H4 (cell line): ENCODE data around the gene TGM2. TPM values are rescaled to one million over a fixed set of nuclear protein-coding genes. Genes with fewer than 3 reads are reported as not detected.

Source experiments
- DNase-seq: peaks from one replicate; pipeline ENCODE4 v3.0.0-alpha.2; 2015; ENCODE audit warnings: low spot score
- total RNA-seq: library from RNA; depleted of rRNA; stranded (reverse); fragments of >200 nt; shearing (Covaris generic); gene quantifications from 2 replicates; pipeline ENCODE4 v1.2.3, GENCODE V29; 2014

The TGM2 gene
- total RNA-seq, 1 experiment from 2014 or later: 7.1 TPM

- no peak for DNase-seq
These were observed 2.9 kb downstream of the TGM2 start for GRCh38 chr20:38162149-38162548.

- DNase-seq: no peak
These were observed 3.7 kb downstream of the TGM2 start for GRCh38 chr20:38161412-38161774.

DNA sequence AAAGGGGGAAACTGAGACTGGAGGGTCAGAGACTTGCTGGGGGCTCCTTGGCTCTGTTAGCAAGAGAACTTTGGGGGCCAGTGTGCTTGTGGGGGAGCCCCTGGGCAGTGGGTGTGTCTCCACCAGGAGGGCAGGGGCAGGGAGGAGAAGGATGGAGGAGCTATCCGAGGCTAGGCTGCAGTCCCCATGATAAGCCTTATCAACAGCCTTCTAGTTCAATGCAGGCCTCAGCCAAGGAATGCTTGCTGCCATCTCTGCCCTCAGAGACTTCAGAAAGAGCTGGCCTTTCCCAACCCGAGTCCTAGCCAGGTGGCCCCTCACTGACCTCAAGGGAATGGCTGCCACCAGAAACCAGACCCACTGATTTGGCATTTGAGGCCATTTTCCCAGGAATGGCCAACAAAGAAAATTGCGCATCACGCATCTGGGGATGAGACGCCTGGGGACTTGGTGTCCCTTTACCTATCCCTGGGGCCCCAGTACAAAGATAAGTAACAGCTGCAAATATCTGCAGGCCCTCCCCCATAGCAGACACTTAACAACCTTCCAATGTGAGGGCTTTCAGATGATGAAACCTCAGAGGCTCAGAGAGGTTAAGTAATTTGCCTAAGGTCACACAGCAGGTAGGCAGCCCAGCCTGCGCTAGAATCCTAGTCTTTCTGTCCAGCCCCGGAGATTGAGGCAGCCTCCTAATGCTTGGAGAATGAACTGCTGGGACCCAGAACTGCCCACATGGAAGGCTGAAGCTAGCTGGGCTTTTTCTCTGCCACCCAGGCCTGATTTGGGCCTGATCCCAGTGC lies 4.9 kb downstream of the TGM2 start:
- no peak for DNase-seq

DNA sequence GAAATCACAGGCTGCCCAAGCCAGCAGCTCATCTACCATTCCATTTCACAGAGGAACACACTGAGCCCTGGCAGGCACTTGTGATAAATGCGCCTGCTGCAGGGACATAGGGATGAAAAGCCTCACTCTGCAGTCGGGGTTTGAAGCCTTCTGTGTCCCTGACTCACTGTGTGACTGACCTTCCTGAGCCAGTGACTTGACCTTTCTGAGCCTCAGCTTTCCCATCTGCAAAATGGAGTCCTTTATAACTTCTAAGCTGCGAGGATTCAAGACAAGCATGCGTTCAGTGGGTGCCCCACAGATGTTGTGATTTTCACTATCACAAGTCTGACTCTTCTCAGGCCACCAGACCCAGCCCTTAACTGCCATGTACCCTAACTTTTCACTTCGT lies 5.5 kb downstream of the TGM2 start:
- no peak for DNase-seq

DNA sequence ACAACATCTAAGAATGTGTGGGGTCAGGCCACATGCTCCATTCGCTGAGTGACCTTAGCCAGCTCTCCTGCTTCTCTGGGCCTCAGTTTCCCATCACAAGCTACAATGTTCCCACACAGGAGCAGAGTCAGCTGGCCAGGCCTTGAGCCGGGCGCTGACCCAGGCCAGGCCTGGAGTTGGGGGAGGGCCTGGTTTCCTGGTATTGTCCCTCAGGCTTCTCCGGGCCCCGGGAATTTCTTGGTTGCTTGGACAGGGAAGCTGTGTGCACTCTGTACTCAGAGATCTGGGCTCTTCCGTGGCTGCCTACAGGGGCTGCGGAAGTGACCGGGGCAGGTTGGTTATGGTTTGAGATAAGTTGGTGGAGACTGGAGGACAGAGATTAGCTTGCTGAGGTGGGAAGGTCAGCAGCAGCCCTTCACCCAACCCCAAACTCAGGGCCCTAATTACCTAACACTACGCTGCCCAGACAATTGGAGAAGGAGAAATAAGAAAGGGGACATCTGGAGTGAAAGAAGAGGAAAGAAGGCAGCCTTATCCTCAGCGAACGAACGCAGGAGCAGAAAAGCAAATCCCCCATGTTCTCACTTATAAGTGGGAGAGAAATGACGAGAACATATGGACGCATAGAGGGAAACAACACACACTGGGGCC lies 6.2 kb downstream of the TGM2 start:
- no peak for DNase-seq

DNA sequence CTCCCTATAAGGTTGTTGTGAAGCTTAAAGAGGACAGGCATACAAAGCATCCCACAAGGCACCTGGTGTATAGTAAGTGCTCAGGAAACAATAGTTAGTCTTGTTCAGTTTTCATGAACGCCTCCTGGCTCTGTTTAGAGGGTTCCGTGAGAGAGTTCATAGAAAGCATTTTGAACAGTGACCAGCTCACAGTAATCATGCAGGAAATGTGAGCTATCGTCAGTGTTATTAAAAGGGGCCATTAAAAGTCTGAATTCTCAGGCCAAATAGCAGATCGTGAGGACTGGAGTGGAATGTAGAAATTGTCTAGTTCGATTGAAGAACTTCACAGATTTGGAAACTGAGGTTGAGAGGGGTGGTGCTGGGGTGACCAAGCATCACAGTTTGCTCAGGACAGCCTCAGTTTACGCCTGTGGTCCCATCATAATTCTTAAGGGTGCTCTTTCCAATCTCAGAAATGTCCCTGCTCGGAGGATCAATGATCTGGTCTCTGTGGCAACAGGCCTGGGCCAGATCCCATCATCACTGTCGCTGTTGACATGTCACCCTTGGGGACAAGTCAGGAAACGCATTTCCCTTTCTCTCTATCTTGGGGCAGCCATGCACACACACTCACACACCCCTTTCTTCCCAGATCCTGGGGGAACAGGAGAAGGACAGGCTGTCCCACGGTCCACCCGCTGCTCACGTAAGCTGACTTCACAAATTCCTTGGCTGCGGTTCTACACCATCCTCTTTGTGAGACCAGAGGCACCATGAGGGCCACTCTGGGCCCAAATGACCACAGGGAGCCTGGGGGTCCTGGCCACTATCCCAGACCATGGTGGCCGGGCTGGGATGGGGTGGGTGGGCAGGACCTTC lies 7.2 kb downstream of the TGM2 start:
- no peak for DNase-seq

GRCh38 chr20:38156888-38157634 lies 8.0 kb downstream of the TGM2 start:
- DNase-seq: peak; percentile 44

DNA sequence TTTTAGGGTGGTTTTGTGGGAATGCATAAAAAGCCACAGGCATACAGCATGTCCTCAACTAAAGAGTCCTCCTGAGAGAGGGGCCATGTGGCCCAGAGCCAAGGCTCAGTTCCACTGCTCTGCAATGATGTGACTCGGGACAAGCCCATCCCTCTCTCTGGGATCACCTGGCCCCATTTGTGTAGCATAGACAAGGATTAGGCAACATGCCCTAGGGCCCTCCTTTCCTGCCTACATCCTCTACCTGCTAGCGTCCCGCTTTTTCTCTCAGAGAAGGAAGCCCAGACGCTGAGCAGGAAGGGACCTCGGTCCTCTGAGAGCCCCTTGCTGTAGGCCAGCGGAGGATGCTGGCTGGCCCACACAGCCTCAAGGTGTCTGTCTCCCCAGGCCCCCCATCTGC lies 8.8 kb downstream of the TGM2 start:
- no peak for DNase-seq

GRCh38 chr20:38155811-38156210 lies 9.3 kb downstream of the TGM2 start:
- no peak for DNase-seq

GRCh38 chr20:38153401-38153800 lies 11.7 kb downstream of the TGM2 start:
- DNase-seq: no peak

GRCh38 chr20:38152621-38153221 lies 12.3 kb downstream of the TGM2 start:
- peak; percentile 92 for DNase-seq

DNA sequence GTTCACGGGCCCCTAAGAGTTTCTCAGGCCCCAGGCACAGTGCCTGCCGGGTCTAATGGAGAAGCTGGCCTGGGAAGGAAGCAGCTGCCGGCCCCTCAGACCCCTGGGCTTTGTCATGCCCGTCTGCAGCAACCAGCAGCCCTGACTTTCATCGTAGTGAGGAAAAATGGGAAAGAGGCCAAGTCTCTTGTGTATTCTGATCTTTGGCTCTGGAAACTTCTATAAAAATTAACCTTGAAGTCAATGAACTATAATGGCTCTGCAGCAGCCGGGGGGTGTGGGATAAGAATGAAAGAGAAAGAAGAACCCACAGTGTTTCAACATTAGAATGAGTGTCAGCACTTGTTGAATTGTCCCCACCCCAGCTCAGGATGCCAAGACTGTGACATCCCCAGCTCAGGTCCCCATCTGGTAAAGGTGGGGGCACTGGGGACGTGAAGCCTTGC lies 12.9 kb downstream of the TGM2 start:
- peak; percentile 72 for DNase-seq

DNA sequence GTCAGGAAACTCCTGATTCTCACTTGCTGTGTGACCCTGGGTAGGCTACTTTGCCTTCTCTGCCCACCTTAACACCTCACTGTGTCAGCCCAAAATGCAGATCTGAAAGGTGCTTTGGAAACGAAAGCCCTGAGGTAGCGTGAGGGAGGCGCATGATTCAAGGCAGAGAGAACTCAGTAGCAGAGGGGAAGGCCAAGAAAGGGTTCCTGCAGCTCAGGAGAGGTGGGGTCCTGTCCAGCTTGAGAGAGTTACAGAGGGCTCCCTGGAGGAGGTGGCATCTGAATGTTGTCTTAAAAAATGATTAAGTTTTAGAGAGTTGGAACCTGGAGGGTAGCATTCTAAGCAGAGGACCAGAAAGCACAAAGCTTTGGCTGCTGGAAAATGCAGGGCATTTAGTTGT lies 13.6 kb downstream of the TGM2 start:
- DNase-seq: no peak

- DNase-seq: no peak
These were observed 14.5 kb downstream of the TGM2 start for GRCh38 chr20:38150335-38151170.

- DNase-seq: no peak
These were observed 16.6 kb downstream of the TGM2 start for GRCh38 chr20:38148328-38149102.

DNA sequence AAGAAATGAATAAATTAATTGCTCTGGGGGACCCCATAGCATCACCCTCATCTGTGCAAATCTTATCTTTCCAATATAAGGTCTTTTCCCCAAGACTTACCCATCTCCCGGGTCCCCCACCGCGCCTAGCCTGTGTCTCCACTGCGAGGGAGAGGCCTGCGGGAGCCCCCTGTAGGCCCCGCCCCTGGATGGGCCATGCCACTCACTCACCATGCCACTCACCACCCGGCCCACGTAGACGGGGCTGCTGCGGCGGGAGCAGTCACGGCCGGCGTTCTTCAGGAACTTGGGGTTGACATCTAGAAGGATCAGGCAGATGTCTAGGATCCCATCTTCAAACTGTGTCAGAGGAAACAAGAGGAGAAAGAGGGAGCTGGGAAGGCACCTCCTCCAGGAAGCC lies 17.3 kb downstream of the TGM2 start:
- DNase-seq: no peak

- no peak for DNase-seq
These were observed 17.9 kb downstream of the TGM2 start for GRCh38 chr20:38147163-38147562.

GRCh38 chr20:38146628-38147027 lies 18.4 kb downstream of the TGM2 start:
- DNase-seq: no peak

DNA sequence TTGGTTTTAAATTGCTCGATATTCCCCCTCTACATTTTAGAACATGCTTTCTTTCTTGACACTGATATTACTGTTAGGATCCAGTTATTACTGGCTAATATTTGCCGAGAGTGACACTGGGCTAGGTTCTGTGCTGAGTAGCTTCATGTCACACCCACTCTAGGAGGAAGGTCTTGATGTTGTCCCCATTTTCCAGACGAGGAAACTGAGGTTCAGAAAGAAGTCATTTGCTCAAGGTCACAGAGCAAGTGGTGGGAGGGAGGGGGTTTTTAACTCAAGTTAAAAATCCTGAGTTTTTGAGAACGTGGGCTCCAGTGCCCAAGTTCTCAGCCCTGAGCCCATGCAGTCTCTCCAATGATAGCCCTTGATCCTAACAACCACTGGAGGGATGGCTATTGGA lies 18.9 kb downstream of the TGM2 start:
- no peak for DNase-seq

GRCh38 chr20:38145729-38146075 lies 19.4 kb downstream of the TGM2 start:
- DNase-seq: no peak
